ENCODE results near the gene ZNF681. TPM values are rescaled to one million over a fixed set of nuclear protein-coding genes. Genes with fewer than 3 reads are reported as not detected.
A peak's percentile ranks its signal among the peaks of the same experiment; 100 is the strongest.
"Not testable (repeated sequence)": the region's sequence is repeated elsewhere in the genome, so short reads cannot be mapped to it uniquely, and the experiment has no call there.

ZNF681 gene
- total RNA-seq, 1 donor from 2014 or later, result 0.30 TPM

GRCh38 chr19:23776507-23777205 is 18.0 kb upstream of the ZNF681 start:
- DNase-seq (no peak), ATAC-seq (no peak)
- intact Hi-C loops (cut with micrococcal nuclease), result no loop called here

GRCh38 chr19:23774524-23774971 is 15.9 kb upstream of the ZNF681 start:
- intact Hi-C loops (cut with micrococcal nuclease), result no loop called here
- DNase-seq (no peak), ATAC-seq (no peak)

- intact Hi-C loops (cut with micrococcal nuclease), result no loop called here
- ATAC-seq (no peak), DNase-seq (no peak)
Observed at GRCh38 chr19:23774106-23774505, 15.4 kb upstream of the ZNF681 start.

GRCh38 chr19:23772675-23773063 is 14.0 kb upstream of the ZNF681 start:
- no peak for DNase-seq
- intact Hi-C loops (cut with micrococcal nuclease), result no loop called here
- no peak for ATAC-seq

- DNase-seq, result no peak
- no peak for ATAC-seq
- intact Hi-C loops (cut with micrococcal nuclease), result no loop called here
Observed at GRCh38 chr19:23771761-23772674, 13.3 kb upstream of the ZNF681 start.

GRCh38 chr19:23771316-23771715 is 12.6 kb upstream of the ZNF681 start:
- intact Hi-C loops (cut with micrococcal nuclease), result no loop called here
- DNase-seq, result no peak
- no peak for ATAC-seq

GRCh38 chr19:23770672-23771250 is 12.1 kb upstream of the ZNF681 start:
- DNase-seq, result no peak
- intact Hi-C loops (cut with micrococcal nuclease), result no loop called here
- ATAC-seq, result no peak

GRCh38 chr19:23769691-23770468 is 11.2 kb upstream of the ZNF681 start:
- intact Hi-C loops (cut with micrococcal nuclease), result no loop called here

GRCh38 chr19:23766951-23767350 is 8.3 kb upstream of the ZNF681 start:
- DNase-seq (no peak), ATAC-seq (no peak)
- intact Hi-C loops (cut with micrococcal nuclease), result no loop called here

More at GRCh38 chr19:23769691-23770468, 11.2 kb upstream of the ZNF681 start:
- ATAC-seq (no peak), DNase-seq (no peak)

GRCh38 chr19:23764781-23765180 is 6.1 kb upstream of the ZNF681 start:
- DNase-seq (no peak), ATAC-seq (no peak)
- intact Hi-C loops (cut with micrococcal nuclease), result no loop called here

- ATAC-seq (peak; percentile 93), DNase-seq (peak; percentile 92)
- intact Hi-C loops (cut with micrococcal nuclease), result no loop called here
Observed at GRCh38 chr19:23762884-23763711, 4.4 kb upstream of the ZNF681 start.

GRCh38 chr19:23762548-23762883 is 3.8 kb upstream of the ZNF681 start:
- intact Hi-C loops (cut with micrococcal nuclease), result no loop called here
- DNase-seq (no peak), ATAC-seq (no peak)

GRCh38 chr19:23760326-23760725 is 1.6 kb upstream of the ZNF681 start:
- DNase-seq; ATAC-seq; intact Hi-C loops (cut with micrococcal nuclease): not testable (repeated sequence)

GRCh38 chr19:23743633-23744232 is 15.0 kb downstream of the ZNF681 start:
- ATAC-seq; intact Hi-C loops (cut with micrococcal nuclease): not testable (repeated sequence)

GRCh38 chr19:23730729-23731465 is 27.8 kb downstream of the ZNF681 start:
- intact Hi-C loops (cut with micrococcal nuclease); ATAC-seq; DNase-seq: not testable (repeated sequence)

More at GRCh38 chr19:23743633-23744232, 15.0 kb downstream of the ZNF681 start:
- DNase-seq, result not testable (repeated sequence)

- DNase-seq; ATAC-seq; intact Hi-C loops (cut with micrococcal nuclease): not testable (repeated sequence)
Observed at GRCh38 chr19:23724161-23724560, 34.5 kb downstream of the ZNF681 start.

- ATAC-seq (no peak), DNase-seq (no peak)
- intact Hi-C loops (cut with micrococcal nuclease), result no loop called here
Observed at GRCh38 chr19:23718802-23719201, 39.9 kb downstream of the ZNF681 start.
